AG09309 (cell line): ENCODE results near the gene GNPTG.

ENCODE experiments used
- DNase-seq: peaks from one replicate; pipeline ENCODE4 v3.0.0-alpha.2; 2010; ENCODE audit warnings: low read depth
- H3K4me3 ChIP-seq: 2 replicates; pipeline ENCODE4 v1.5.1; 2011; ENCODE audit warnings: mild to moderate bottlenecking, low read depth, low read length, moderate library complexity; ENCODE audit not compliant: control insufficient read depth
- TF ChIP-seq, protein P1 (sequence below): IDR thresholded peaks from 2 replicates; pipeline ENCODE4 v1.5.1; 2011; ENCODE audit warnings: mild to moderate bottlenecking, low read depth, low read length, inconsistent platforms; ENCODE audit not compliant: insufficient read depth, control insufficient read depth; ENCODE audit errors: missing control alignments

GNPTG gene

GRCh38 chr16:1389762-1390161 is 38.0 kb downstream of the GNPTG start:
- DNase-seq: no peak
- TF ChIP-seq, protein P1, sequence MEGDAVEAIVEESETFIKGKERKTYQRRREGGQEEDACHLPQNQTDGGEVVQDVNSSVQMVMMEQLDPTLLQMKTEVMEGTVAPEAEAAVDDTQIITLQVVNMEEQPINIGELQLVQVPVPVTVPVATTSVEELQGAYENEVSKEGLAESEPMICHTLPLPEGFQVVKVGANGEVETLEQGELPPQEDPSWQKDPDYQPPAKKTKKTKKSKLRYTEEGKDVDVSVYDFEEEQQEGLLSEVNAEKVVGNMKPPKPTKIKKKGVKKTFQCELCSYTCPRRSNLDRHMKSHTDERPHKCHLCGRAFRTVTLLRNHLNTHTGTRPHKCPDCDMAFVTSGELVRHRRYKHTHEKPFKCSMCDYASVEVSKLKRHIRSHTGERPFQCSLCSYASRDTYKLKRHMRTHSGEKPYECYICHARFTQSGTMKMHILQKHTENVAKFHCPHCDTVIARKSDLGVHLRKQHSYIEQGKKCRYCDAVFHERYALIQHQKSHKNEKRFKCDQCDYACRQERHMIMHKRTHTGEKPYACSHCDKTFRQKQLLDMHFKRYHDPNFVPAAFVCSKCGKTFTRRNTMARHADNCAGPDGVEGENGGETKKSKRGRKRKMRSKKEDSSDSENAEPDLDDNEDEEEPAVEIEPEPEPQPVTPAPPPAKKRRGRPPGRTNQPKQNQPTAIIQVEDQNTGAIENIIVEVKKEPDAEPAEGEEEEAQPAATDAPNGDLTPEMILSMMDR: no peak
- H3K4me3 ChIP-seq: no peak overlapping the region

DNA sequence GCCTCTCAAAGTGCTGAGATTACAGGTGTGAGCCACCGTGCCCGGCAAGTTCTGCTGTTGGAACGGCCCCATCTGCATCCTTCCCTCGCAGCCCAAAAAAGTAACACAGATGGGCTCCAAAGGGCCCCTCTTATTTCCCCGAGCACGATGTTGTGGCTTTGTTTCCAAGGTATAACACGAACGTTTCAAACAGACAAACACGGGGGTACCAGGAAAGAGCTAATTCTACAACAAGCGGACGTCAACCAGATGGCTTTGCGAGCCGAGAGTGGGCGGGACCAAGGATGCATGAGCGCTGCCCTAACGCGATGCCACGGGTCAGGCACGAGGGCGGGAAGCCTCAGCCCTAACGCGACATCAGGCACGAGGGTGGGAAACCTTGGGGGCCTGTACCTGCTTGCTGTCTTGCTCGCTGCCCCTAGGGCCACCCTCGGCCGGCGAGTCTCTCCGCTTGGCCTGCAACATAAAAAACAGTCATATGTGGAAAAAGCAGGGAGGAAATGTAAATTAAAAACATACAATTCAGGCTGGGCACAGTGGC is 38.6 kb downstream of the GNPTG start:
- no peak for DNase-seq
- no peak overlapping the region for H3K4me3 ChIP-seq
- TF ChIP-seq, protein P1: no peak

- H3K4me3 ChIP-seq: no peak overlapping the region
- no peak for DNase-seq
- TF ChIP-seq, protein P1: no peak
Measured at GRCh38 chr16:1392826-1393225, 41.1 kb downstream of the GNPTG start.

GRCh38 chr16:1393613-1394176 is 42.0 kb downstream of the GNPTG start:
- TF ChIP-seq, protein P1: no peak
- H3K4me3 ChIP-seq: no peak overlapping the region
- DNase-seq: no peak

DNA sequence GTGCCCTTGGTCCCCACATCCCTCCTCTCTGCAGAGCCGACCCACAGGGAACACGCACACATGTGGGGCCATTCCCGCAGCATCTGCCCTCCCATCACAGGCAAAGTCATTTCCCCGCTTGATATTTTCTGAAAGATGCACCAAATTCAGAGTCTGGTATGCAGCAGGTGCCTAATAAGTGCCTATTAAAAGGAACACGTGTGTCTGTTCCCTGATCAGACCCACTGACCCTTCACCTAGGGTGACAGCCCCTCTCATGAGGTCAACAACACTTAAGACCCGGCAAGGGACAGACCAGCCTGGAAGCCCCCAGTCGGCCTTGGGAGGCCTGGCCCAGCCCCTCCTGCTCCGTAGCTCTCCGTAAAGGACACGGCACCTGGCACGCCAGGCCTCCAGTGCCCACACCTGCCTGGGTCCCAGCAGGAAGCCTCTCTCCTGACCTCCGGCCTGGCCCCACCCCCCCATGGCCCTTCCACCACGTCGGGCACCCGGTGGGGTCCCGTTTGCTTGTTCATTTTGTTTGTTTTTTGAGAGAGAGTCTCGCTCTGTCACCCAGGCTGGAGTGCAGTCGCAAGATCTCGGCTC is 42.7 kb downstream of the GNPTG start:
- DNase-seq: no peak
- TF ChIP-seq, protein P1: no peak
- H3K4me3 ChIP-seq: no peak overlapping the region

DNA sequence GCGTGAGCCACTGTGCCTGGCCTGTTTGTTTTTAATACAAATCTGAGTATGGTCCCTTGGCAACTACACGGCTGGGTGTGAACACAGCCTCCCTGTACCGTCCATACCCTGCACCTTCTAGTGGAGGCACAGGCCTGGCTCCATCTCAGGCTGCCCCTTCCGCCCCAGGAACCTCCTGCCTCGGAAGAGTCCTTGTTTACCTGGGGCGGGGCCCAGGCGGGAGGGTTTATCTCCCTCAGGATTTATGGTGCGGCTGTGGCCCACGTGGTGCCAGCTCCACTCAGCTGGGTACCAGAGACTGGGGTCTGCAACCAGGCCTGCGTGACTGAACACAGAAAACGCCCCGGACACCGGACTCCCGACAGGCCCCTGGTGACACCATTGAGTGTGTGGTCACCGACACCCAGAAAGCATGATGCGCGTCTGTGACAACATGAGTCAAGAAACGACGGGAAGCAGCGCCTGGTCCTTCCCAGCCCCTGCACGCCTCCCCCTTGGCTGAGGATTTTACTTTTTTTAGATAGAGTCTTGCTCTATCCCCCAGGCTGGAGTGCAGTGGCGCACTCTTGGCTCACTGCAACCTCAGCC is 43.8 kb downstream of the GNPTG start:
- DNase-seq: no peak
- H3K4me3 ChIP-seq: no peak overlapping the region
- TF ChIP-seq, protein P1: no peak
